H9 (cell line): Measurements from ENCODE around the gene RPLP2. TPM values are rescaled to one million over a fixed set of nuclear protein-coding genes. Genes with fewer than 3 reads are reported as not detected.

ENCODE experiments used
- DNase-seq: peaks from one replicate; pipeline ENCODE4 v3.0.0-alpha.2; 2017
- H2AFZ ChIP-seq: one replicate; pipeline ENCODE4 v1.6.1; 2013; ENCODE audit warnings: mild to moderate bottlenecking, low read length, control low read depth, moderate library complexity
- H2AK5ac ChIP-seq: 2 replicates; pipeline ENCODE4 v1.6.1; 2013; ENCODE audit warnings: low read length, control low read depth, mixed read lengths; ENCODE audit not compliant: insufficient read length
- H2BK120ac ChIP-seq: one replicate; pipeline ENCODE4 v1.6.1; 2013; ENCODE audit warnings: low read depth, mild to moderate bottlenecking, low read length, control low read depth, inconsistent platforms; ENCODE audit not compliant: poor library complexity, severe bottlenecking
- H2BK12ac ChIP-seq: 2 replicates; pipeline ENCODE4 v1.6.1; 2013; ENCODE audit warnings: low read length, control low read depth, mixed read lengths, low read depth; ENCODE audit not compliant: insufficient read length
- H2BK15ac ChIP-seq: 2 replicates; pipeline ENCODE4 v1.6.1; 2013; ENCODE audit warnings: low read depth, low read length, control low read depth
- H2BK20ac ChIP-seq: one replicate; pipeline ENCODE4 v1.6.1; 2013; ENCODE audit warnings: low read depth, mild to moderate bottlenecking, low read length, control low read depth, inconsistent platforms; ENCODE audit not compliant: poor library complexity, severe bottlenecking
- H2BK5ac ChIP-seq: 2 replicates; pipeline ENCODE4 v1.6.1; 2013; ENCODE audit warnings: low read length, control low read depth, mixed read lengths; ENCODE audit not compliant: insufficient read length
- H3K14ac ChIP-seq: 2 replicates; pipeline ENCODE4 v1.6.1; 2013; ENCODE audit warnings: low read length, control low read depth; ENCODE audit not compliant: insufficient read depth
- H3K18ac ChIP-seq: 2 replicates; pipeline ENCODE4 v1.6.1; 2013; ENCODE audit warnings: low read depth, mild to moderate bottlenecking, mixed read lengths, low read length, control low read depth; ENCODE audit not compliant: insufficient read length
- H3K23ac ChIP-seq: 2 replicates; pipeline ENCODE4 v1.6.1; 2013; ENCODE audit warnings: low read length, control low read depth, mixed read lengths, low read depth; ENCODE audit not compliant: insufficient read length
- H3K23me2 ChIP-seq: 2 replicates; pipeline ENCODE4 v1.6.1; 2013; ENCODE audit warnings: low read depth, mild to moderate bottlenecking, mixed read lengths, low read length, control low read depth; ENCODE audit not compliant: insufficient read length, poor library complexity, severe bottlenecking
- H3K27ac ChIP-seq: 2 replicates; pipeline ENCODE4 v1.5.1; 2013; ENCODE audit warnings: low read length, control low read depth, mixed read lengths, low read depth; ENCODE audit not compliant: insufficient read length
- H3K27me3 ChIP-seq: 2 replicates; pipeline ENCODE4 v1.6.1; 2013; ENCODE audit warnings: low read length, control low read depth, inconsistent platforms; ENCODE audit not compliant: insufficient read depth
- H3K4ac ChIP-seq: 2 replicates; pipeline ENCODE4 v1.6.1; 2013; ENCODE audit warnings: low read depth, mild to moderate bottlenecking, control low read depth, inconsistent platforms, low read length, moderate library complexity
- H3K4me1 ChIP-seq: 2 replicates; pipeline ENCODE4 v1.6.1; 2013; ENCODE audit warnings: low read length, control low read depth, inconsistent platforms; ENCODE audit not compliant: insufficient read depth
- H3K4me2 ChIP-seq: 2 replicates; pipeline ENCODE4 v1.6.1; 2013; ENCODE audit warnings: low read length, control low read depth, mixed read lengths; ENCODE audit not compliant: insufficient read length, insufficient read depth
- H3K56ac ChIP-seq: 2 replicates; pipeline ENCODE4 v1.6.1; 2013; ENCODE audit warnings: low read depth, mild to moderate bottlenecking, mixed read lengths, low read length, control low read depth; ENCODE audit not compliant: insufficient read length
- H3K79me1 ChIP-seq: 2 replicates; pipeline ENCODE4 v1.6.1; 2013; ENCODE audit warnings: low read depth, mild to moderate bottlenecking, moderate library complexity, low read length, control low read depth, inconsistent platforms; ENCODE audit not compliant: insufficient read depth, poor library complexity, severe bottlenecking
- H3K79me2 ChIP-seq: 2 replicates; pipeline ENCODE4 v1.6.1; 2013; ENCODE audit warnings: low read length, control low read depth, inconsistent platforms; ENCODE audit not compliant: insufficient read depth
- H3K9ac ChIP-seq: 2 replicates; pipeline ENCODE4 v1.6.1; 2013; ENCODE audit warnings: low read length, control low read depth, mixed read lengths; ENCODE audit not compliant: insufficient read length; ENCODE audit errors: extremely low read depth
- H3K9me3 ChIP-seq: one replicate; pipeline ENCODE4 v1.6.1; 2013; ENCODE audit warnings: low read depth, low read length, inconsistent platforms; ENCODE audit not compliant: control insufficient read depth
- H3T11ph ChIP-seq: one replicate; pipeline ENCODE4 v1.6.1; 2013; ENCODE audit warnings: mild to moderate bottlenecking, low read length, control low read depth, inconsistent platforms
- H4K20me1 ChIP-seq: one replicate; pipeline ENCODE4 v1.6.1; 2013; ENCODE audit not compliant: control insufficient read depth, insufficient read length, insufficient read depth
- H4K5ac ChIP-seq: 2 replicates; pipeline ENCODE4 v1.6.1; 2013; ENCODE audit warnings: low read depth, mild to moderate bottlenecking, mixed read lengths, low read length, control low read depth; ENCODE audit not compliant: insufficient read length
- H4K8ac ChIP-seq: replicated peaks from 2 replicates; pipeline ENCODE4 v1.6.1; 2013; ENCODE audit warnings: low read length, control low read depth, mixed read lengths, low read depth; ENCODE audit not compliant: insufficient read length
- H4K91ac ChIP-seq: 2 replicates; pipeline ENCODE4 v1.6.1; 2013; ENCODE audit warnings: low read depth, mild to moderate bottlenecking, moderate library complexity, mixed read lengths, low read length, control low read depth; ENCODE audit not compliant: insufficient read length
- H3K27ac Mint-ChIP-seq, 3 experiments: 2 replicates in 2 of 3; 3 replicates in 1 of 3; pipeline ENCODE4 v1.8.0; 2020 to 2021; ENCODE audit warnings: mixed read lengths in 3 of 3, mild to moderate bottlenecking in 1 of 3, moderate library complexity in 1 of 3
- H3K27me3 Mint-ChIP-seq: 2 replicates; pipeline ENCODE4 v1.8.0; 2021; ENCODE audit warnings: low read depth, mild to moderate bottlenecking, moderate library complexity, mixed read lengths
- H3K36me3 Mint-ChIP-seq, 3 experiments: 2 replicates in 2 of 3; 3 replicates in 1 of 3; pipeline ENCODE4 v1.8.0; 2020 to 2021; ENCODE audit warnings: low read depth in 3 of 3, mixed read lengths in 3 of 3; ENCODE audit not compliant: insufficient read depth in 1 of 3
- H3K4me1 Mint-ChIP-seq, 2 experiments: 2 replicates each; pipeline ENCODE4 v1.8.0; 2020; ENCODE audit warnings: mixed read lengths in 2 of 2
- H3K4me3 Mint-ChIP-seq, 2 experiments: 2 replicates in 1 of 2; 3 replicates in 1 of 2; pipeline ENCODE4 v1.8.0; 2020 to 2021; ENCODE audit warnings: mild to moderate bottlenecking in 2 of 2, mixed read lengths in 2 of 2, moderate library complexity in 1 of 2
- H3K9me3 Mint-ChIP-seq, 2 experiments: 2 replicates in 1 of 2; 3 replicates in 1 of 2; pipeline ENCODE4 v1.8.0; 2020; ENCODE audit warnings: mild to moderate bottlenecking in 2 of 2, mixed read lengths in 2 of 2, moderate library complexity in 1 of 2
- WGBS: extraction: QIAGEN DNeasy Blood & Tissue Kit; methylation state at CpG from one replicate; pipeline ENCODE4 v1.1.7; 2013; ENCODE audit warnings: missing lambda C conversion rate, low lambda C conversion rate, mixed read lengths; ENCODE audit not compliant: insufficient read length; ENCODE audit errors: extremely low coverage; 5-methylcytosine and 5-hydroxymethylcytosine counted together
- total RNA-seq: library from RNA; stranded (reverse); gene quantifications from 2 replicates; pipeline ENCODE4 v1.2.1, GENCODE V29; 2021
- TF ChIP-seq, protein P1 (sequence below): fragments of 200-600 bp; sonication (generic); conservative IDR thresholded peaks from 3 replicates; pipeline ENCODE4 v1.8.0; 2021; ENCODE audit warnings: antibody characterized with exemption, mild to moderate bottlenecking

RPLP2 gene
- total RNA-seq, 1 experiment from 2014 or later = 2,138 TPM

DNA sequence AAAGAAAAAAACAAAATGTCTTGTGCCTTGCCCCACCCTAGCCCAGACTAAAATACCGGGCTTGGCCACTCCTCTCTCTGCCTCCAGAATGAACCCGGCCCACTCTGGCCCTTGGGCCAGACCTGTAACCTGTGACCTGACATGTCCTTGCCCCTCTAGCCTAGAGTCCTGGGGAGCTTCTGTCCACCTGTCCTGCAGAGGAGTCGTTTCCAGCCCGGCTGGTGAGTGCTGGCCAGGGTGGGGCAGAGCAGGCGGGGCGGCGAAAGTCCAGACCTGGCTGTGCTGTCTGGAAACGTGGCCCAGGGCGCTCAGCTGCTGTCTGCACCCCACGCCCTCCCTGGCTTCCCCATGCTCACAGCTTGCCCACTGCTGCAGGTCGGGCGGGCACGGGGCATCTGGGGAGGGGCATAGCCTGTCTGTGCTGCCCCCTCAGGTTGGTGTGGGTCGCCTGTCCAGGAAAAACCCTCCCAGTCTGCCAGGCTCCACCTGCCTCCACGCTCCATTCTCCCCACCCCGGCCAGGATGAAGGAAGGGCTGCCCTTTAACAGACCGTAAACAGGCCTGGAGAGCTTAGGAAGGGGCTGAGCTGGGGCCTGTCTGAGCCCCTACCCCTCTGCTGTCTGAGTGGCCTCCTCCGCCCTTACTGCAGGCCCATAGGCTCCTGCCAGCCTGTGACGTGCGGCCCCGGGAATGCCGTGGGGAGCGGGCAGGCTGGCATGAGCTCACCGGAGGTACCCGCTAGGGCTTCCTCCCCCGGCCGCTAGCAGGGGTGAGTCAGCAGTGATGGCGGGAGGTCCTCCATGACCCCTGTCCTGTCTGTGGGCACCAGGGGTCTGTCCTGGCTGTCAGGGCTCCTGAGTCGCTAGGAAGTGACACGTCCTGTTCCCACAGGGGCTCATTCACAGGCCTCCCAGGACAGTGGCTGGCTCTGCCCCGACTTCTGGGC is 24.9 kb downstream of the RPLP2 start:
- DNase-seq = peak; percentile 61
- Histone ChIP-seq H3K56ac (no peak overlapping the region), H4K5ac (no peak overlapping the region), H3K18ac (no peak overlapping the region), H3T11ph (no peak overlapping the region), H3K79me2 (no peaks in the 10 kb centered on the region), H4K20me1 (no peaks in the 10 kb centered on the region), H3K9ac (no peak overlapping the region), H3K4ac (no peak overlapping the region), H3K23ac (no peak overlapping the region), H2BK15ac (no peak overlapping the region), H3K14ac (no peak overlapping the region; the same call in 1 of the 2 replicates), H3K4me2 (no peak overlapping the region), H3K4me1 (no peaks in the 10 kb centered on the region; the same call in 1 of the 2 replicates), H2AFZ (no peak overlapping the region), H2BK20ac (no peak overlapping the region), H2BK5ac (no peak overlapping the region), H3K27me3 (peaks cover 9% of the 10 kb centered on the region; the same call in 1 of the 2 replicates), H3K27ac (no peak overlapping the region), H2BK120ac (no peak overlapping the region), H4K8ac (no peak overlapping the region), H3K79me1 (no peaks in the 10 kb centered on the region), H3K9me3 (no peaks in the 10 kb centered on the region), H2AK5ac (no peak overlapping the region), H2BK12ac (no peak overlapping the region), H4K91ac (no peak overlapping the region), H3K23me2 (peaks cover 18% of the 10 kb centered on the region)
- peaks cover 18% of the 10 kb centered on the region for H3K27me3 Mint-ChIP-seq
- peaks cover 10 to 38% (median 28%) of the 10 kb centered on the region in 3 experiments; a peak in 6 of 7 replicates for H3K36me3 Mint-ChIP-seq
- H3K27ac Mint-ChIP-seq = no peak overlapping the region
- peak overlapping the region; percentile 65 to 79; a peak in 4 of 5 replicates for H3K4me3 Mint-ChIP-seq
- WGBS = no CpG with 5 or more reads among the region's 31 CpGs
- TF ChIP-seq, protein P1, sequence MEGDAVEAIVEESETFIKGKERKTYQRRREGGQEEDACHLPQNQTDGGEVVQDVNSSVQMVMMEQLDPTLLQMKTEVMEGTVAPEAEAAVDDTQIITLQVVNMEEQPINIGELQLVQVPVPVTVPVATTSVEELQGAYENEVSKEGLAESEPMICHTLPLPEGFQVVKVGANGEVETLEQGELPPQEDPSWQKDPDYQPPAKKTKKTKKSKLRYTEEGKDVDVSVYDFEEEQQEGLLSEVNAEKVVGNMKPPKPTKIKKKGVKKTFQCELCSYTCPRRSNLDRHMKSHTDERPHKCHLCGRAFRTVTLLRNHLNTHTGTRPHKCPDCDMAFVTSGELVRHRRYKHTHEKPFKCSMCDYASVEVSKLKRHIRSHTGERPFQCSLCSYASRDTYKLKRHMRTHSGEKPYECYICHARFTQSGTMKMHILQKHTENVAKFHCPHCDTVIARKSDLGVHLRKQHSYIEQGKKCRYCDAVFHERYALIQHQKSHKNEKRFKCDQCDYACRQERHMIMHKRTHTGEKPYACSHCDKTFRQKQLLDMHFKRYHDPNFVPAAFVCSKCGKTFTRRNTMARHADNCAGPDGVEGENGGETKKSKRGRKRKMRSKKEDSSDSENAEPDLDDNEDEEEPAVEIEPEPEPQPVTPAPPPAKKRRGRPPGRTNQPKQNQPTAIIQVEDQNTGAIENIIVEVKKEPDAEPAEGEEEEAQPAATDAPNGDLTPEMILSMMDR = no peak
- H3K4me1 Mint-ChIP-seq = peaks cover 15 to 32% of the 10 kb centered on the region in 2 experiments
- H3K9me3 Mint-ChIP-seq = no peaks in the 10 kb centered on the region
